HFFc6 (cell line): ENCODE measurements around the gene SGMS1. TPM values are rescaled to one million over a fixed set of nuclear protein-coding genes. Genes with fewer than 3 reads are reported as not detected.

Experiments used
- DNase-seq: peaks from one replicate; pipeline ENCODE4 v3.0.0-alpha.2; 2018
- H3K27ac Mint-ChIP-seq: 2 replicates; pipeline ENCODE4 v1.8.0; 2020; ENCODE audit warnings: mild to moderate bottlenecking, mixed read lengths
- H3K27me3 Mint-ChIP-seq: 2 replicates; pipeline ENCODE4 v1.8.0; 2021; ENCODE audit warnings: mild to moderate bottlenecking, moderate library complexity, mixed read lengths; ENCODE audit not compliant: insufficient read depth
- H3K36me3 Mint-ChIP-seq: 2 replicates; pipeline ENCODE4 v1.8.0; 2021; ENCODE audit warnings: low read depth, mixed read lengths
- H3K4me1 Mint-ChIP-seq: 2 replicates; pipeline ENCODE4 v1.8.0; 2020; ENCODE audit warnings: low read depth, mixed read lengths
- H3K4me3 Mint-ChIP-seq: 2 replicates; pipeline ENCODE4 v1.8.0; 2020; ENCODE audit warnings: mild to moderate bottlenecking, moderate library complexity, mixed read lengths
- H3K9me3 Mint-ChIP-seq: 2 replicates; pipeline ENCODE4 v1.8.0; 2020; ENCODE audit warnings: mild to moderate bottlenecking, mixed read lengths
- total RNA-seq, 6 experiments: library from RNA; stranded (reverse); fragmentation: NEBNext Ultra II Directional; extraction: Animal tissue kit (Norgen Biotek cat#: 25700); gene quantifications; 2 replicates in 1 of 6; 3 replicates in 5 of 6; pipeline ENCODE4 v1.2.3, GENCODE V29; 2021
- TF ChIP-seq, protein P1 (sequence below): fragments of 200-600 bp; sonication (generic); IDR thresholded peaks from 2 replicates; pipeline ENCODE4 v1.5.0; 2021; ENCODE audit warnings: antibody characterized with exemption, mild to moderate bottlenecking

Gene SGMS1
- total RNA-seq, 6 experiments from 2014 or later: 19.6 to 27.5 (median 24.6) TPM

DNA sequence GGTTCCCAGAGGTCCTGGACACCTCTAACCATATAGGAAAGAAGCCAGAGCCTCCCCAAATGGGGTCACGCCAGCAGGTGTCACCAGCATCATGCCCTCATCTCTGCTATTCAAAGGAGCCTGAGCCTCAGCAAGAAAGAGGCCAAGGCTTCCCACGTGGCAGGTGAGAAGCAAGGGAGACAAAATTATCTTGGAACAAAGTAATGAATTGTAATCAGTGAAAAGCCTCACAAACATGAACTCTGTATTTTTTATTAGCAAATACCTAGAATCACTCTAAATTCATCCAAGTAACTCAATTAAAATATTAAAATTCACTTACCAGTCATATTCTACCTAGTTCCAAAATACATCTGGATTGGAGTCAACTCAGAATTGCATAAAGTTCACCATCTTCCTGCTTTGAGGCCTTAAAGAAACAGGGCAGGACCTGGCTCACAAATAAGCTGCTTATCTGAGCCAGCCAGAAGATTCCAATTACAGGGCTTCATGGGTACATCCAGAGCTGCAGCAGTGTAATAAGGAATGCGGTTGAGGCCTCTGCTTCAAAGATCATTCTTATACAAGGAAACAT, 68.7 kb downstream of the SGMS1 start:
- H3K36me3 Mint-ChIP-seq: no peaks in the 10 kb centered on the region

DNA sequence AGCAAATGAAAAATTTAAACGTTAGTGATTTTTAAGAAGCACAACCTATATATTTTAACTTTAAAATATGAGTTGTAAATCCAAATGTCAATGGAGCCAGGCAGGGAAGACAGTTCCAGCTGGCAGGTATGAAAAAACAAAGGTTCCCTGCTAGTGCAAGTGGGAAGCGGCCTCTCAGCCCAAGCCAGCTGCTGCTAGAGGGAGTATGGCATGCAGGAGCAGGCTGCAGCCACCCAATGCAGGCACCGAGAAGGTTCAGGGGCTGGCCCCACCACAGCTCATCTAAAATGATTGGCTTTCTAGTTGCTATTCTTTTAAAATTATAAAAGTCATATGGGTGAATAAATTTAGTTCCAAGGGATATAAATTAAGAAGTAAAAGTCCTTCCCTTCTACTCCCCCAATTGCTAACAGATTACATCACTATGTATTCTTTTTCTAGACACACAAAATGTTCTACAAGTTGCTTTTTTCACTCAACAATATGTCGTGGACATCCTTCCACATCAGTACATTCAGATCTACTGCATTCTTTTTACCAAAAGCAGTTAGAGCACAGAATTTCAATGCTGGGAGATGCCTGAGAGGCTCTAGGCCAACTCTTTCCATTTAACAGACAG, 69.3 kb downstream of the SGMS1 start:
- DNase-seq: no peak

More for the DNA sequence above, 68.7 kb downstream of the SGMS1 start:
- Mint-ChIP-seq H3K4me1 (peaks cover 64% of the 10 kb centered on the region), H3K27me3 (no peaks in the 10 kb centered on the region; the same call in 1 of the 2 replicates), H3K4me3 (no peak overlapping the region), H3K27ac (peak overlapping the region; percentile 58), H3K9me3 (no peaks in the 10 kb centered on the region)
- TF ChIP-seq, protein P1, sequence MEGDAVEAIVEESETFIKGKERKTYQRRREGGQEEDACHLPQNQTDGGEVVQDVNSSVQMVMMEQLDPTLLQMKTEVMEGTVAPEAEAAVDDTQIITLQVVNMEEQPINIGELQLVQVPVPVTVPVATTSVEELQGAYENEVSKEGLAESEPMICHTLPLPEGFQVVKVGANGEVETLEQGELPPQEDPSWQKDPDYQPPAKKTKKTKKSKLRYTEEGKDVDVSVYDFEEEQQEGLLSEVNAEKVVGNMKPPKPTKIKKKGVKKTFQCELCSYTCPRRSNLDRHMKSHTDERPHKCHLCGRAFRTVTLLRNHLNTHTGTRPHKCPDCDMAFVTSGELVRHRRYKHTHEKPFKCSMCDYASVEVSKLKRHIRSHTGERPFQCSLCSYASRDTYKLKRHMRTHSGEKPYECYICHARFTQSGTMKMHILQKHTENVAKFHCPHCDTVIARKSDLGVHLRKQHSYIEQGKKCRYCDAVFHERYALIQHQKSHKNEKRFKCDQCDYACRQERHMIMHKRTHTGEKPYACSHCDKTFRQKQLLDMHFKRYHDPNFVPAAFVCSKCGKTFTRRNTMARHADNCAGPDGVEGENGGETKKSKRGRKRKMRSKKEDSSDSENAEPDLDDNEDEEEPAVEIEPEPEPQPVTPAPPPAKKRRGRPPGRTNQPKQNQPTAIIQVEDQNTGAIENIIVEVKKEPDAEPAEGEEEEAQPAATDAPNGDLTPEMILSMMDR: no peak
- DNase-seq: peak; percentile 28

DNA sequence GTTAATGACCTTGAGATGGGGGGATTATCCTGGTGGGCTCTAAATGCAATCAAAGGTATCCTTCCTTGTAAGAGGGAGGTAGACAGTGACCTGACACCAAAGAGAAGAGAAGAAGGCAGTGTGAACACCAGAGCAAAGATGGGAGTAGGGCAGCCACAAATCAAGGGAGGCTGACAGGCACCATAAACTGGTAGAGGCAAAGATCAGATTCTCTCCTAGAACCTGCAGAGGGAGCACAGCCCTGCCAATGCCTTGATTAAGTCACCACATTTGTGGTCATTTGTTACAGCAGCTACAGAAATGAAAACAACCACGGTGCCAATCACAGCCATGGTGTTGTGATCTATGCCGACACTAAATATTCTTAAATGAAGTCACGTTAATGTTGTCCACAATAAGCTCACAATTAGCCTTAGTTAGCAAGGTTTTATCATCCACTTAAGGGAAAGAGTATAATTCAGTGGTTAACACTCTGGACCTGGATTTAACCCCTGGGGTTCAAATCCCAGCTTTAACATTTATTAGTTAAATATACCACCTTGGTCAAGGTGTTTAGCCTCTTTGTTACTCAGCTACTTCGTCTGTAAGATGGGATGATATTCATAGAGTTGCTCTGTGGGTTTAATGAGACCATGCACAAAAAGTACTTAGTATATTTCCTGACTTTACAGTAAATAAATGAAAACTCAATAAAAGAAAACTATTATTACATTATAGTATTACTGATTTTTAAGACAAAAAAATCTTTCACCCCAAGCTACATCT, 70.8 kb downstream of the SGMS1 start:
- Mint-ChIP-seq H3K27me3 (no peaks in the 10 kb centered on the region; the same call in 1 of the 2 replicates), H3K4me3 (no peak overlapping the region), H3K27ac (peak overlapping the region; percentile 1; the same call in 1 of the 2 replicates), H3K36me3 (peaks cover 12% of the 10 kb centered on the region; the same call in 1 of the 2 replicates), H3K4me1 (peaks cover 68% of the 10 kb centered on the region), H3K9me3 (no peaks in the 10 kb centered on the region)
- TF ChIP-seq, protein P1: peak; percentile 60
- peak; percentile 38 for DNase-seq

More for the DNA sequence above, 69.3 kb downstream of the SGMS1 start:
- peaks cover 65% of the 10 kb centered on the region for H3K4me1 Mint-ChIP-seq
- TF ChIP-seq, protein P1: no peak
- no peaks in the 10 kb centered on the region; the same call in 1 of the 2 replicates for H3K27me3 Mint-ChIP-seq
- H3K9me3 Mint-ChIP-seq: no peaks in the 10 kb centered on the region
- no peaks in the 10 kb centered on the region for H3K36me3 Mint-ChIP-seq
- H3K27ac Mint-ChIP-seq: no peak overlapping the region
- no peak overlapping the region for H3K4me3 Mint-ChIP-seq

DNA sequence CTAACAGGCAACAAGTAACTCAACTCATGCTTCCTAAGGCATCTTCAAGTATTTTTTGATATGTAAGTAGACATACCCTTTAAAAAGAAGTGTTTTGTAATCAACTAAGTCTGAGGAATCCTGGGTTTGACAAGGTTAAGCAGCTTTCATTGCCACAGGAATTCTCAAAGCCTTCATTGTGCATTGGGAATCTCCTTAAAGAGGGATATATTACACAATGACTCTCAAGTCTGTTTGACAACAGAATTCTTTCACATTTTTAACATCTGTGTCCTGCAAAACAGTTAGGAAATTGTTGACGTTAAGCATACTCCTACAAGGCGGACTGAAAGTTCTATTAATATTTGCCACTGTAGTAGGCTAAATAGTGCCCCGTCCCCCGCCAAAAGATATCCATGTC, 71.4 kb downstream of the SGMS1 start:
- peak; percentile 80 for DNase-seq
- Mint-ChIP-seq H3K27me3 (no peaks in the 10 kb centered on the region; the same call in 1 of the 2 replicates), H3K4me1 (peaks cover 62% of the 10 kb centered on the region), H3K27ac (peak overlapping the region; percentile 33; the same call in 1 of the 2 replicates), H3K4me3 (no peak overlapping the region), H3K36me3 (peaks cover 18% of the 10 kb centered on the region; the same call in 1 of the 2 replicates), H3K9me3 (no peaks in the 10 kb centered on the region)
- TF ChIP-seq, protein P1: no peak

DNA sequence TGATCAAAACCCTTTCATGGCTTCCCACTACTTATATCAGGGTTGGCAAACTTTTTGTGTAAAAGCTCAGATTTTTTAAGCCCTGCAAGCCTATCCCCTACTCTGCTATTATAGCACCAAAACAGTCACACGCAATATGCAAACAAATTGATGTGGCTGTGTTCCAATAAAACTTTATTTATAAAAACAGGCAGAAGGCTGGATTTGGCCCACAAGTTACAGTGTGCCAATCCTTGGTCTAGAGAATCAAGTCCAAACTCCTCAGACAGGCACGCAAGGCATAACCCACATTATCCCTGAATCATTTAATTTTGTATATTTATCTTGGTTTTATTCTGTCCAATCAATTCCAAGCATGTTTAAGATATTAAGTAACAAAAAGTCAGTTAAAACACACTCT, 71.9 kb downstream of the SGMS1 start:
- Mint-ChIP-seq H3K36me3 (peaks cover 18% of the 10 kb centered on the region; the same call in 1 of the 2 replicates), H3K4me3 (no peak overlapping the region)

More for the DNA sequence above, 71.9 kb downstream of the SGMS1 start:
- Mint-ChIP-seq H3K9me3 (no peaks in the 10 kb centered on the region), H3K27ac (peak overlapping the region; percentile 33; the same call in 1 of the 2 replicates), H3K27me3 (no peaks in the 10 kb centered on the region; the same call in 1 of the 2 replicates), H3K4me1 (peaks cover 58% of the 10 kb centered on the region)
- no peak for DNase-seq
- TF ChIP-seq, protein P1: no peak
